HG03558 (cell line): ENCODE measurements around the gene RTL5.

Source experiments
- ATAC-seq: cut with Tn5 transposase; IDR thresholded peaks from one replicate; pipeline ENCODE4 v1.9.1; 2021; ENCODE audit warnings: moderate number of reproducible peaks; ENCODE audit not compliant: unreplicated experiment; ENCODE audit errors: extremely low read depth

The RTL5 gene

DNA sequence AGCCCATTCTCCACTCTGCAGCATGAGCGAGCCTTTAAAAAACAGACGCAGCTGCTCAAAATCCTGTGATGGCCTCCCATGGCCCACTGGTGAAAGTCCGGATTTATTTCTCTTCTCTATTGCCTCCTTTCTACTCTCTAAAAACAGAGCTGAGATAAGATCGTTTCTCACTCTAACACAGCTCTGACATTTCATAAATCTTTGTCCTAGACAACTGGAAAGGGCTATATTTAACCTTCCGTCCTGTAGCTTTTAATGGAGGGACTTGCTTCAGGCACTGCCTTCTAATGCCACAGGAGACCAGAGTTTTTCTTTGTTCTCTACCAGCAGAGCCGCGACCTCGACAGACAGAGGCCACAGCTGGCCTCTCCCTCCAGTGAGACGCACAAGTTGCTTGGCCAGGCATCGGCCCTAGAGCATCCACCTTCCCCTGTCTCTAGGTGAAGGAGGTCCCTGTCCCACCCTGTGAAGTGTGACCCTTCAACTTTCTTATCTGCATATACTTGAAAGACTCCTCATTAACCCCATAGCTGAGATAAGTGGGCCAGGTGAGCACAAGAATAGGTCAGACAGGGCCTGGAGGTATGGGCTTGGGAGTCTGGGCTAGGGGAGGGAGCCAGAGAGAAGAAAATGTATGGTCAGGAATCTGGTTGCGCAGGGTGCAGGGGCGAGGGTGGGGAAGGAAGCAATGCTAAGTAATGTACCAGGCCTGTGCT is 50.0 kb downstream of the RTL5 start:
- ATAC-seq, result no peak

GRCh38 chrX:72080800-72081199 is 50.9 kb downstream of the RTL5 start:
- ATAC-seq, result no peak

GRCh38 chrX:72080150-72080549 is 51.6 kb downstream of the RTL5 start:
- no peak for ATAC-seq

- ATAC-seq, result no peak
These were observed 52.1 kb downstream of the RTL5 start for GRCh38 chrX:72079607-72080006.

GRCh38 chrX:72078411-72078810 is 53.3 kb downstream of the RTL5 start:
- ATAC-seq, result no peak
